ENCODE data around the gene FMNL3. TPM values are rescaled to one million over a fixed set of nuclear protein-coding genes. Genes with fewer than 3 reads are reported as not detected.

The FMNL3 gene
- total RNA-seq, result 16.2 and 26.9 TPM in 2 replicates

GRCh38 chr12:49707128-49707811 lies at the start of gene FMNL3:
Gene FMNL3, minus strand, starts transcription at chr12:49707405. Its CDS starts 225 bp downstream, at chr12:49707180.

GRCh38 chr12:49740930-49741881 lies 34.0 kb upstream of the FMNL3 start, which contains the start of gene TMBIM6:
Gene TMBIM6, plus strand, starts transcription at chr12:49741557. Its CDS starts 10,937 bp downstream, at chr12:49752494.

GRCh38 chr12:49623142-49623904 lies 83.9 kb downstream of the FMNL3 start, which contains the start of gene PRPF40B:
Gene PRPF40B, plus strand, starts transcription at chr12:49623561. Its CDS starts 30 bp downstream, at chr12:49623591.

GRCh38 chr12:49605539-49605938 lies 101.7 kb downstream of the FMNL3 start, which contains the start of gene FAM186B:
Gene FAM186B, minus strand, starts transcription at chr12:49605639. Its CDS starts 162 bp downstream, at chr12:49605477.

Other genes starting within 250 kb of the FMNL3 start
- 0.16 and 1.1 TPM in 2 replicates for gene KCNH3, start 168.4 kb downstream of the FMNL3 start, total RNA-seq
- 70.4 and 79.4 TPM in 2 replicates for gene MCRS1, start 139.3 kb downstream of the FMNL3 start, total RNA-seq
- 0.13 TPM in 1 of 2 replicates, not detected in the other for gene FAM186B, start 101.8 kb downstream of the FMNL3 start, total RNA-seq
- gene PRPF40B, start 83.8 kb downstream of the FMNL3 start, total RNA-seq, result 10.1 and 13.1 TPM in 2 replicates
- gene TMBIM6, start 34.2 kb upstream of the FMNL3 start, total RNA-seq, result 303 and 380 TPM in 2 replicates
- gene NCKAP5L, start 121.0 kb upstream of the FMNL3 start, total RNA-seq, result 19.9 and 36.0 TPM in 2 replicates
- gene BCDIN3D, start 135.7 kb upstream of the FMNL3 start, total RNA-seq, result 0.98 and 1.9 TPM in 2 replicates
- 0.13 TPM in 1 of 2 replicates, not detected in the other for gene FAIM2, start 196.5 kb upstream of the FMNL3 start, total RNA-seq
- gene AQP2, start 243.3 kb upstream of the FMNL3 start, total RNA-seq, result not detected in 2 replicates

Measured in mesangial cell (primary cell).